ENCODE measurements around the gene CREB5.

DNA sequence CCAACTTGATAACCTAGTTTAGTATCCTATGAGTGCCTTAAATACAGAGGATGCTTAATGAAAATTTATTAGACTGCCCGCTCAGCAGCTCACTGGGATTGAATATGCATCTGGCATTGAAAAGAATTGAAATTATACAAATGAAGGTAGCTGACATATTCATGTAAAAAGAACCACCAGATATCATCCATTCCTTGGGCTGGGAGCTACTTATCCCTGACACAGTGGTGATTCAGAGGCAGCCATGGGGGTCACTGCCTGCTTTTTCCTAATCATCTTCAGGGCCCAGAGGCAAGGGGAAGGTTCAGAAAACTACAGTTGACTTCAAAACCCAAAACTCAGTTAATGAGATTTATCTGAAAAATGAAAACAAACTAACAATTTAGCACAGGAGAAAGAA, 424.9 kb downstream of the CREB5 start:
- TF ChIP-seq, protein P1, sequence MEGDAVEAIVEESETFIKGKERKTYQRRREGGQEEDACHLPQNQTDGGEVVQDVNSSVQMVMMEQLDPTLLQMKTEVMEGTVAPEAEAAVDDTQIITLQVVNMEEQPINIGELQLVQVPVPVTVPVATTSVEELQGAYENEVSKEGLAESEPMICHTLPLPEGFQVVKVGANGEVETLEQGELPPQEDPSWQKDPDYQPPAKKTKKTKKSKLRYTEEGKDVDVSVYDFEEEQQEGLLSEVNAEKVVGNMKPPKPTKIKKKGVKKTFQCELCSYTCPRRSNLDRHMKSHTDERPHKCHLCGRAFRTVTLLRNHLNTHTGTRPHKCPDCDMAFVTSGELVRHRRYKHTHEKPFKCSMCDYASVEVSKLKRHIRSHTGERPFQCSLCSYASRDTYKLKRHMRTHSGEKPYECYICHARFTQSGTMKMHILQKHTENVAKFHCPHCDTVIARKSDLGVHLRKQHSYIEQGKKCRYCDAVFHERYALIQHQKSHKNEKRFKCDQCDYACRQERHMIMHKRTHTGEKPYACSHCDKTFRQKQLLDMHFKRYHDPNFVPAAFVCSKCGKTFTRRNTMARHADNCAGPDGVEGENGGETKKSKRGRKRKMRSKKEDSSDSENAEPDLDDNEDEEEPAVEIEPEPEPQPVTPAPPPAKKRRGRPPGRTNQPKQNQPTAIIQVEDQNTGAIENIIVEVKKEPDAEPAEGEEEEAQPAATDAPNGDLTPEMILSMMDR (IDR thresholded peaks at IDR 0.05), result no peak
- no peak for TF ChIP-seq EP300 (IDR thresholded peaks at IDR 0.05)
- no peak for TF ChIP-seq POLR2A (IDR thresholded peaks at IDR 0.05)
- TF ChIP-seq POLR2AphosphoS5 (IDR thresholded peaks at IDR 0.05), result no peak
